ENCODE results near the gene INHA.
A peak's percentile ranks its signal among the peaks of the same experiment; 100 is the strongest.

Gene INHA

DNA sequence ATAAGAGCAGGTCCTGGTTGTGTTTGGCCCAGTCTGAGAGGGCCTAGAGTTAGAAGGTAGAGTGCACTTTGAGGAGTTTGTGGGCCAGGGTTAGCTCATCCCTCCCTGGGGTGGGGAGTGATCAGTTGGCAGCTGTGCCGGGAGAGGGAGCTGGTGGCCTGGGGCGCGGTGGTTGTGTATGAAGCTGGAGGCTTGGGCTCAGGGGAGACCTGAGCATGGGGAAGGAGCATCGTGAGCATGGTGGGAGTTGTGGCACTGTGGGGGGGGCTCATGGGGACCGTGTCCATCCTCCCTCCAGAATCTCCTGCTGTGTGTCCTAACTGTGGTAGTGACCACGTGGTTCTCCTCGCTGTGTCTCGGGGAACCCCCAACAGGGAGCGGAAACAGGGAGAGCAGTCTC is 39.2 kb downstream of the INHA start:
- no peaks in the 10 kb centered on the region for H3K9me3 Mint-ChIP-seq
- DNase-seq, result no peak
- no peak for ATAC-seq (replicated peaks)
- peaks cover 30% of the 10 kb centered on the region for H3K36me3 Mint-ChIP-seq (ENCODE audit: insufficient read depth)
- peak overlapping the region in 1 of 2 donors; percentile 24 for H3K27ac Mint-ChIP-seq
- peaks cover 11 to 12% of the 10 kb centered on the region in 2 donors for H3K4me1 Mint-ChIP-seq (ENCODE audit: low read depth in 2 of 2)
- H3K4me3 Mint-ChIP-seq, result peak overlapping the region in 1 of 2 donors; percentile 30
- no peaks in the 10 kb centered on the region for H3K27me3 Mint-ChIP-seq

DNA sequence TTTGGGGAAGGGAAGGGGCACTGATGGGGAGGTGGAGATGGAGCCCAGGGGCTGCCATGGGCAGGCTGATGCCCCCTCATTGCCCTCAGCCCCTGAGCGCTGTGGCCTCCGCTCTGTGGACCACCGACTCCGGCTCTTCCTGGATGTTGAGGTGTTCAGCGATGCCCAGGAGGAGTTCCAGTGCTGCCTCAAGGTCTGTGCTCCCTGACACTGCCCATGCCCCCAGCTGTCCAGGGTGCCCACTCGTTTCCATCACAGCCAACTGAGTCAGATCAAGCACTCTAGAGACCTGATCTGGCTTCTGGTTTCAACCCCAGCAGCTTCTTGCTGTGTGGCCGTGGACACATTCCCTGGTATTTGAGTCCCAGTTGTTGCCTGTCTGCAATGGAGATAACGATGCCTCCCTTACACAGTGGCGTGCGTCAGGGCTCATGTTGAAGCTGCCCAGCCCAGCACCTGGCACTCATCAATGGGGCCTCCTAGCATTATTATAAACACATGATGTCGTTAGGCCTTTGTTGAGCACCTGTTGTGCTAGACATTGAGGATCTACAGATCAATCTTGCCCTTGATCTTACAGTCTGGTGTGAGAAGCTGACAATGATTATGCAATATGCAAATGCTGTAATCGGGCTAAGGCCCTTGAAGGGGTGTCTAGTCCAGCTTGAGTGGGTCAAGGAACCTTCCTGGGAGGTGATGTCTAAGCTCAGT is 39.9 kb downstream of the INHA start:
- H3K4me1 Mint-ChIP-seq (ENCODE audit: low read depth in 2 of 2), result peaks cover 11 to 12% of the 10 kb centered on the region in 2 donors
- peak overlapping the region; percentile 66 to 87 for H3K27ac Mint-ChIP-seq
- H3K27me3 Mint-ChIP-seq, result no peaks in the 10 kb centered on the region
- H3K9me3 Mint-ChIP-seq, result no peaks in the 10 kb centered on the region
- peak overlapping the region; percentile 7 to 63 for H3K4me3 Mint-ChIP-seq
- H3K36me3 Mint-ChIP-seq (ENCODE audit: insufficient read depth), result peaks cover 27% of the 10 kb centered on the region
- no peak for ATAC-seq (replicated peaks)
- DNase-seq, result no peak

GRCh38 chr2:219612577-219613286 is 40.6 kb downstream of the INHA start:
- Mint-ChIP-seq H3K4me1 (ENCODE audit: low read depth in 2 of 2) (peaks cover 11 to 12% of the 10 kb centered on the region in 2 donors), H3K36me3 (ENCODE audit: insufficient read depth) (peaks cover 20% of the 10 kb centered on the region), H3K9me3 (no peaks in the 10 kb centered on the region), H3K4me3 (peak overlapping the region; percentile 7 to 63), H3K27ac (peak overlapping the region; percentile 66 to 87), H3K27me3 (no peaks in the 10 kb centered on the region)
- DNase-seq (peak; percentile 4 to 10 (median 8)), ATAC-seq (replicated peaks) (peak; percentile 89)

GRCh38 chr2:219613461-219614070 is 41.5 kb downstream of the INHA start:
- no peaks in the 10 kb centered on the region for H3K9me3 Mint-ChIP-seq
- no peak overlapping the region for H3K4me3 Mint-ChIP-seq
- H3K27ac Mint-ChIP-seq, result no peak overlapping the region
- peaks cover 20% of the 10 kb centered on the region for H3K36me3 Mint-ChIP-seq (ENCODE audit: insufficient read depth)
- no peak for DNase-seq
- ATAC-seq (replicated peaks), result no peak
- no peaks in the 10 kb centered on the region for H3K27me3 Mint-ChIP-seq
- H3K4me1 Mint-ChIP-seq (ENCODE audit: low read depth in 2 of 2), result peaks cover 11 to 12% of the 10 kb centered on the region in 2 donors

DNA sequence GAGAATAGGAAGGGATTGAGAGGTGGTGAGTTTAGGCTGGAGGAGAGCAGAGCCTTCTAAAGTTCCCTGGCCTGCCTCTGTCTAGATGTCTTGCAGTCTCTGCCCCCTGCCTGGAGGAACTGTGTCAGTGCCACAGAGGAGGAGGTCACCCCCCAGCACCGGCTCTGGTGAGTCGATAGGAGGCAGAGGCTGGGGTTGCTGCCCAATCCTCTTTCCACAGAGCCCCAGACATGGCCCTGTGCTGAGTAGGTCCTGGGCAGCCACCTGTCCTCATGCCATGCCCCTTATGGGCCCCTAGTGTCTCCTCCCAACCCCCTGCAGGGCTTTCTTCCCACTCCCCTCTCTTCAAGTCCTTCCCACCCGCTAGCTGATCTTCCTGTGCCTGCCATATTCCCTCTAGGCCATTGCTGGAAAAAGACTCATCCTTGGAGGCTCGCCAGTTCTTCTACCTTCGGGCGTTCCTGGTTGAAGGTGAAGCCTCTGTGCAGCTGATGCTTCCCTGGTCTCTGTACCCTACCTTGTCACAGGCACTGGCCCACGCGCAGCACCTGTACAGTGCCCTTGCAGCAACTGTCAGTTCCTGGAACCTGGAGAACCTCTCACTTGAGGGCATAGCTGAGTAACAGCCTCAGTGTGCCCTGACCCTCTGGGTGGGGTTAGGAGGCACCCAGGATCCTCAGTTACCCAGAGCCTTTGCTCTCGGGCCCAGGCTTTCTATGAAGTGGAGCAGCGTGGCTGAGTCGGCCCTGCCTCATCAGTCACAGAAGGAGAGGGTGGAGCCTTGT is 42.2 kb downstream of the INHA start:
- peak overlapping the region in 1 of 2 donors; percentile 44 for H3K27ac Mint-ChIP-seq
- ATAC-seq (replicated peaks), result no peak
- no peaks in the 10 kb centered on the region for H3K9me3 Mint-ChIP-seq
- peaks cover 18% of the 10 kb centered on the region for H3K36me3 Mint-ChIP-seq (ENCODE audit: insufficient read depth)
- no peak for DNase-seq
- no peaks in the 10 kb centered on the region for H3K27me3 Mint-ChIP-seq
- peaks cover 11 to 12% of the 10 kb centered on the region in 2 donors for H3K4me1 Mint-ChIP-seq (ENCODE audit: low read depth in 2 of 2)
- no peak overlapping the region for H3K4me3 Mint-ChIP-seq

DNA sequence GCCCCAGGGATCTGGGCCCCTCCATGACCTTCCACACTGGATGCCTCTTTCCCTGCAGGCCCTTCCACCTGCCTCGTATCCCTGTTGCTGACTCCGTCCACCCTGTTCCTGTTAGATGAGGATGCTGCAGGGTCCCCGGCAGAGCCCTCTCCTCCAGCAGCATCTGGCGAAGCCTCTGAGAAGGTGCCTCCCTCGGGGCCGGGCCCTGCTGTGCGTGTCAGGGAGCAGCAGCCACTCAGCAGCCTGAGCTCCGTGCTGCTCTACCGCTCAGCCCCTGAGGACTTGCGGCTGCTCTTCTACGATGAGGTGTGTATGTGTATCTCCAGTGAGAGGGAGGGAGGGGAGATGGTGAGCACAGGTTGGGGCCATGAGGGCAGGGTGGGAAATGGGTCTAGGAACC is 42.9 kb downstream of the INHA start:
- Mint-ChIP-seq H3K27ac (no peak overlapping the region), H3K4me1 (ENCODE audit: low read depth in 2 of 2) (peaks cover 11 to 12% of the 10 kb centered on the region in 2 donors), H3K27me3 (no peaks in the 10 kb centered on the region), H3K36me3 (ENCODE audit: insufficient read depth) (peaks cover 11% of the 10 kb centered on the region), H3K9me3 (no peaks in the 10 kb centered on the region), H3K4me3 (no peak overlapping the region)
- ATAC-seq (replicated peaks), result no peak
- no peak for DNase-seq

GRCh38 chr2:219615894-219616293 is 43.8 kb downstream of the INHA start:
- Mint-ChIP-seq H3K36me3 (ENCODE audit: insufficient read depth) (peaks cover 6% of the 10 kb centered on the region), H3K9me3 (no peaks in the 10 kb centered on the region), H3K27me3 (no peaks in the 10 kb centered on the region), H3K4me3 (no peak overlapping the region), H3K27ac (no peak overlapping the region), H3K4me1 (ENCODE audit: low read depth in 2 of 2) (peaks cover 11 to 12% of the 10 kb centered on the region in 2 donors)
- no peak for ATAC-seq (replicated peaks)
- DNase-seq, result no peak

DNA sequence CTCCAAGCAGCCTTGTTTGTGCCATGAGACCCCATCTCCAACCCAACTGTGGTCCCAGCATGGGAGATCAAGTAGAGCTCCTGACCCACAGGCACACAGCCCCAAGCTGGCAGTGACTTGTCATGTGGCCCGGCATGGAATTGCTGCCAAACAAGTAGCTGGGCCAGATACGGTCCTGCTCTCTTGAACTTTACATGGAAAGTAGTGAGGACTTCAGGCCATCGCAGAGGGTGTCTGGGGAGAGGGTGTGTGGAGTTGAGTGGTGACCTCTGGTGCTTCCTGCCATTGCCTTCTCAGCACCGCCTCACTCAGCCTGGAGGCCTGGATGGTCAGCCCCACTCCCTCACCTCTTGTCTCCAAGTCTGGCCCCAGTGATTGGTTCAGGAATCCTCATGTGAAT is 44.4 kb downstream of the INHA start:
- DNase-seq (no peak), ATAC-seq (replicated peaks) (no peak)
- Mint-ChIP-seq H3K36me3 (ENCODE audit: insufficient read depth) (peaks cover 6% of the 10 kb centered on the region), H3K9me3 (no peaks in the 10 kb centered on the region), H3K4me3 (no peak overlapping the region), H3K4me1 (ENCODE audit: low read depth in 2 of 2) (peaks cover 9 to 11% of the 10 kb centered on the region in 2 donors), H3K27me3 (peaks cover 0 to 6% of the 10 kb centered on the region in 2 donors), H3K27ac (peak overlapping the region in 1 of 2 donors; percentile 6)

GRCh38 chr2:219618733-219619122 is 46.6 kb downstream of the INHA start:
- Mint-ChIP-seq H3K27ac (no peak overlapping the region), H3K4me1 (ENCODE audit: low read depth in 2 of 2) (no peaks in the 10 kb centered on the region), H3K9me3 (no peaks in the 10 kb centered on the region), H3K4me3 (no peak overlapping the region), H3K27me3 (peaks cover 0 to 28% of the 10 kb centered on the region in 2 donors), H3K36me3 (ENCODE audit: insufficient read depth) (peaks cover 6% of the 10 kb centered on the region)
- ATAC-seq (replicated peaks) (no peak), DNase-seq (no peak)

GRCh38 chr2:219619235-219619634 is 47.1 kb downstream of the INHA start:
- H3K9me3 Mint-ChIP-seq, result no peaks in the 10 kb centered on the region
- no peaks in the 10 kb centered on the region for H3K4me1 Mint-ChIP-seq (ENCODE audit: low read depth in 2 of 2)
- H3K27me3 Mint-ChIP-seq, result peaks cover 0 to 33% of the 10 kb centered on the region in 2 donors
- peaks cover 6% of the 10 kb centered on the region for H3K36me3 Mint-ChIP-seq (ENCODE audit: insufficient read depth)
- ATAC-seq (replicated peaks), result no peak
- no peak overlapping the region for H3K27ac Mint-ChIP-seq
- DNase-seq, result no peak
- no peak overlapping the region for H3K4me3 Mint-ChIP-seq

DNA sequence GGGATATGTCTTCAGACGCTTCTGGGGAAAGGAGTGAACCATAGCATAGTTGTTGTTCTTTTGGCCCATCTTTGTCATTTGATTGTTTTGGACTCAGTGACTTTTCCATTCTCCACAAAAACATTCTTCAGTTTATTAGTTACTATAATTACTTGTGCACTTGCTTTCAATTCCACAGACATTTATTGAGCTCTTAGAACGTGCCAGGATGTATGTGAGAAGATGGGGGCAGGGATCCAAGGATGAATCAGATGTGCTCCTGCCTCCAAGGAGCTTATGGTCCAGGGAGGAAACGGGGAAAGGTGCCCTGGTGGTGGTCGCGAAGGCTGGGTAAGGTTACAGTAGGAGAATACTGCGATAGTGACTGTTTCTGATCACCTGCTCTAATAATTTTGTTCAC is 48.4 kb downstream of the INHA start:
- Mint-ChIP-seq H3K36me3 (ENCODE audit: insufficient read depth) (peaks cover 3% of the 10 kb centered on the region), H3K9me3 (no peaks in the 10 kb centered on the region), H3K4me3 (no peak overlapping the region), H3K27ac (no peak overlapping the region), H3K27me3 (peaks cover 8 to 45% of the 10 kb centered on the region in 2 donors), H3K4me1 (ENCODE audit: low read depth in 2 of 2) (no peaks in the 10 kb centered on the region)
- ATAC-seq (replicated peaks), result no peak
- no peak for DNase-seq

- Mint-ChIP-seq H3K4me3 (no peak overlapping the region), H3K4me1 (ENCODE audit: low read depth in 2 of 2) (peaks cover 2 to 4% of the 10 kb centered on the region in 2 donors), H3K27ac (no peak overlapping the region), H3K9me3 (no peaks in the 10 kb centered on the region), H3K36me3 (ENCODE audit: insufficient read depth) (no peaks in the 10 kb centered on the region), H3K27me3 (peaks cover 19 to 56% of the 10 kb centered on the region in 2 donors)
- ATAC-seq (replicated peaks), result no peak
- no peak for DNase-seq
Observed at GRCh38 chr2:219621935-219622334, 49.8 kb downstream of the INHA start.

DNA sequence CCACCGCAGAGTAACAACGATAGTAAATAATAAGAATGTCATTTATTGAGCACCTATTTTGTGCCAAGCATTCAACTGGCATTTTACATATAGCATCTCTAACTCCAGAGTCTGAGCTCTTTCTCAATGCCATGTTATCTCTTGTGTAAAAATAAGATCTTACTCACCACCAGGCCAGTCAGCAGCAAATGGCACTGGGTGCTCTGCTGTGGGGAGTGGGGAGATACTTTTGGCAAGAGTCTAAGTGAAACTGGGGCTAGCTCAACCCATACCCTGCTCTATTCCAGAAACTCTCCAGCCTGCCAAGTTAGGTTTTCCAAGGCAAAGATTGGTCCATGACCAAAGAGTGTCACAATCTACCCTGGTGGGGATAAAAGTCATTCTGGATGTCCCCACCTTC is 50.4 kb downstream of the INHA start:
- DNase-seq (no peak), ATAC-seq (replicated peaks) (no peak)
- H3K27ac Mint-ChIP-seq, result no peak overlapping the region
- no peaks in the 10 kb centered on the region for H3K9me3 Mint-ChIP-seq
- peaks cover 4 to 6% of the 10 kb centered on the region in 2 donors for H3K4me1 Mint-ChIP-seq (ENCODE audit: low read depth in 2 of 2)
- peaks cover 20 to 60% of the 10 kb centered on the region in 2 donors for H3K27me3 Mint-ChIP-seq
- H3K4me3 Mint-ChIP-seq, result no peak overlapping the region
- no peaks in the 10 kb centered on the region for H3K36me3 Mint-ChIP-seq (ENCODE audit: insufficient read depth)
